Measurements from ENCODE around the gene TRABD.

Gene TRABD

GRCh38 chr22:50192436-50193204, 6.9 kb downstream of the TRABD start:
- Histone ChIP-seq H3K27ac (peak overlapping the region; percentile 75 to 99 (median 95)), H3K27me3 (peaks cover 0 to 37% (median 0%) of the 10 kb centered on the region in 11 experiments; a peak in 6 of 22 replicates), H3K4me2 (peak overlapping the region; percentile 86 to 100 (median 98)), H3K4me1 (peaks cover 86 to 100% (median 99%) of the 10 kb centered on the region in 10 experiments), H3K36me3 (peaks cover 25 to 49% (median 38%) of the 10 kb centered on the region in 11 experiments), H3K9ac (peak overlapping the region; percentile 65 to 99 (median 91)), H3K4me3 (peak overlapping the region; percentile 15 to 65 (median 50); a peak in 18 of 20 replicates), H4K20me1 (peaks cover 40 to 100% (median 84%) of the 10 kb centered on the region in 11 experiments; a peak in 21 of 22 replicates), H3K9me3 (replicated peaks in 1 of 11) (no peaks in the 10 kb centered on the region)
- no peak for TF ChIP-seq Cebpa-rat (IDR thresholded peaks at IDR 0.05)

- peak overlapping the region; percentile 86 to 100 (median 98) for H3K4me2 ChIP-seq
- H3K4me3 ChIP-seq: peak overlapping the region in 7 of 10 experiments; percentile 44 to 65 (median 50); a peak in 12 of 20 replicates
- peaks cover 42 to 100% (median 84%) of the 10 kb centered on the region in 11 experiments; a peak in 21 of 22 replicates for H4K20me1 ChIP-seq
- peaks cover 0 to 30% (median 0%) of the 10 kb centered on the region in 11 experiments; a peak in 6 of 22 replicates for H3K27me3 ChIP-seq
- H3K36me3 ChIP-seq: peaks cover 30 to 54% (median 45%) of the 10 kb centered on the region in 11 experiments
- TF ChIP-seq Cebpa-rat (IDR thresholded peaks at IDR 0.05): no peak
- H3K27ac ChIP-seq: peak overlapping the region in 9 of 11 experiments; percentile 75 to 99 (median 96); a peak in 18 of 22 replicates
- H3K9ac ChIP-seq: peak overlapping the region; percentile 65 to 99 (median 91); a peak in 19 of 22 replicates
- peaks cover 76 to 100% (median 96%) of the 10 kb centered on the region in 10 experiments for H3K4me1 ChIP-seq
- H3K9me3 ChIP-seq (replicated peaks in 1 of 11): no peaks in the 10 kb centered on the region
Measured at GRCh38 chr22:50193621-50194020, 7.9 kb downstream of the TRABD start.

GRCh38 chr22:50194037-50194805, 8.5 kb downstream of the TRABD start:
- H3K9ac ChIP-seq: peak overlapping the region; percentile 65 to 99 (median 91); a peak in 19 of 22 replicates
- H4K20me1 ChIP-seq: peaks cover 42 to 100% (median 84%) of the 10 kb centered on the region in 11 experiments; a peak in 21 of 22 replicates
- TF ChIP-seq Cebpa-rat (IDR thresholded peaks at IDR 0.05): no peak
- H3K27ac ChIP-seq: peak overlapping the region in 8 of 11 experiments; percentile 93 to 99 (median 96); a peak in 18 of 22 replicates
- peak overlapping the region in 8 of 10 experiments; percentile 14 to 65 (median 50); a peak in 12 of 20 replicates for H3K4me3 ChIP-seq
- peaks cover 35 to 59% (median 51%) of the 10 kb centered on the region in 11 experiments for H3K36me3 ChIP-seq
- peak overlapping the region; percentile 86 to 100 (median 98) for H3K4me2 ChIP-seq
- H3K4me1 ChIP-seq: peaks cover 70 to 100% (median 95%) of the 10 kb centered on the region in 10 experiments
- H3K27me3 ChIP-seq: peaks cover 0 to 28% (median 0%) of the 10 kb centered on the region in 11 experiments; a peak in 6 of 22 replicates
- no peaks in the 10 kb centered on the region for H3K9me3 ChIP-seq (replicated peaks in 1 of 11)

- Histone ChIP-seq H3K27ac (peak overlapping the region in 5 of 11 experiments; percentile 10 to 99 (median 29); a peak in 6 of 22 replicates), H3K9ac (peak overlapping the region in 7 of 11 experiments; percentile 12 to 99 (median 96); a peak in 9 of 22 replicates), H3K9me3 (replicated peaks in 1 of 11) (no peaks in the 10 kb centered on the region), H3K36me3 (peaks cover 37 to 65% (median 56%) of the 10 kb centered on the region in 11 experiments), H3K4me3 (no peak overlapping the region), H4K20me1 (peaks cover 32 to 95% (median 81%) of the 10 kb centered on the region in 11 experiments; a peak in 21 of 22 replicates), H3K4me1 (peaks cover 57 to 92% (median 88%) of the 10 kb centered on the region in 10 experiments), H3K27me3 (peaks cover 0 to 35% (median 0%) of the 10 kb centered on the region in 11 experiments; a peak in 6 of 22 replicates), H3K4me2 (peak overlapping the region in 10 of 11 experiments; percentile 86 to 100 (median 98); a peak in 19 of 22 replicates)
- no peak for TF ChIP-seq Cebpa-rat (IDR thresholded peaks at IDR 0.05)
Measured at GRCh38 chr22:50196256-50196655, 10.5 kb downstream of the TRABD start.

- Histone ChIP-seq H3K27ac (no peak overlapping the region), H3K9me3 (replicated peaks in 1 of 11) (no peaks in the 10 kb centered on the region), H3K4me2 (peak overlapping the region in 8 of 11 experiments; percentile 86 to 100 (median 98); a peak in 15 of 22 replicates), H3K4me1 (peaks cover 51 to 90% (median 84%) of the 10 kb centered on the region in 10 experiments), H4K20me1 (peaks cover 41 to 95% (median 83%) of the 10 kb centered on the region in 11 experiments; a peak in 21 of 22 replicates), H3K36me3 (peaks cover 37 to 65% (median 56%) of the 10 kb centered on the region in 11 experiments), H3K9ac (0 out of 22 replicates have a peak overlapping the region, but pooled peaks of 1 of the 11 experiments have one; percentile 9), H3K4me3 (no peak overlapping the region), H3K27me3 (peaks cover 0 to 35% (median 0%) of the 10 kb centered on the region in 11 experiments; a peak in 6 of 22 replicates)
- no peak for TF ChIP-seq Cebpa-rat (IDR thresholded peaks at IDR 0.05)
Measured at GRCh38 chr22:50197000-50197800, 11.5 kb downstream of the TRABD start.

- H3K9me3 ChIP-seq (replicated peaks in 1 of 11): peaks cover 0 to 2% (median 0%) of the 10 kb centered on the region in 11 experiments; a peak in 3 of 22 replicates
- H3K4me1 ChIP-seq: peaks cover 48 to 89% (median 83%) of the 10 kb centered on the region in 10 experiments
- H4K20me1 ChIP-seq: peaks cover 49 to 95% (median 86%) of the 10 kb centered on the region in 11 experiments; a peak in 21 of 22 replicates
- peaks cover 0 to 32% (median 0%) of the 10 kb centered on the region in 11 experiments; a peak in 6 of 22 replicates for H3K27me3 ChIP-seq
- peaks cover 41 to 67% (median 56%) of the 10 kb centered on the region in 11 experiments for H3K36me3 ChIP-seq
- H3K27ac ChIP-seq: peak overlapping the region in 2 of 11 experiments; percentile 43 to 90; a peak in 2 of 22 replicates
- H3K9ac ChIP-seq: peak overlapping the region in 4 of 11 experiments; percentile 94 to 95 (median 94); a peak in 6 of 22 replicates
- TF ChIP-seq Cebpa-rat (IDR thresholded peaks at IDR 0.05): no peak
- H3K4me3 ChIP-seq: peak overlapping the region in 1 of 10 experiments; percentile 26; a peak in 2 of 20 replicates
- peak overlapping the region in 9 of 11 experiments; percentile 95 to 100 (median 99); a peak in 15 of 22 replicates for H3K4me2 ChIP-seq
Measured at GRCh38 chr22:50197856-50198623, 12.3 kb downstream of the TRABD start.

All from BLaER1 treated with 17β-estradiol and CSF1 and Interleukin-3, amounts not matched to agents 10 nM and 100 nM (cell line).